HAP-1 (cell line): ENCODE results near the gene COPS8.
A peak's percentile ranks its signal among the peaks of the same experiment; 100 is the strongest.

Source experiments
- DNase-seq, 2 experiments: peaks; one replicate each; pipeline ENCODE4 v3.0.0-alpha.2; 2016 to 2020; ENCODE audit warnings: low spot score in 2 of 2
- H3K27me3 ChIP-seq: fragments of 250-450 bp; sonication (Bioruptor Pico); 2 replicates; pipeline ENCODE4 v1.5.1; 2020; ENCODE audit warnings: low read depth, mild to moderate bottlenecking, moderate library complexity
- H3K36me3 ChIP-seq: fragments of 250-450 bp; sonication (Bioruptor Pico); replicated peaks from 2 replicates; pipeline ENCODE4 v1.5.1; 2020; ENCODE audit warnings: mild to moderate bottlenecking
- H3K4me1 ChIP-seq: fragments of 250-450 bp; sonication (Bioruptor Pico); 2 replicates; pipeline ENCODE4 v1.5.1; 2020; ENCODE audit warnings: mild to moderate bottlenecking
- H3K4me3 ChIP-seq: fragments of 250-450 bp; sonication (Bioruptor Pico); 2 replicates; pipeline ENCODE4 v1.5.1; 2020; ENCODE audit warnings: mild to moderate bottlenecking, moderate library complexity
- H3K9me3 ChIP-seq: fragments of 250-450 bp; sonication (Bioruptor Pico); 2 replicates; pipeline ENCODE4 v1.5.1; 2020; ENCODE audit warnings: mild to moderate bottlenecking, moderate library complexity
- in situ Hi-C: fragments of 300-500 bp; cut with MboI; formaldehyde crosslinking; loops from 3 replicates; pipeline ENCODE4 v1.14.3; 2020; ENCODE audit warnings: low sequenced_read_pairs, inconsistent platforms, mixed read lengths

The COPS8 gene

DNA sequence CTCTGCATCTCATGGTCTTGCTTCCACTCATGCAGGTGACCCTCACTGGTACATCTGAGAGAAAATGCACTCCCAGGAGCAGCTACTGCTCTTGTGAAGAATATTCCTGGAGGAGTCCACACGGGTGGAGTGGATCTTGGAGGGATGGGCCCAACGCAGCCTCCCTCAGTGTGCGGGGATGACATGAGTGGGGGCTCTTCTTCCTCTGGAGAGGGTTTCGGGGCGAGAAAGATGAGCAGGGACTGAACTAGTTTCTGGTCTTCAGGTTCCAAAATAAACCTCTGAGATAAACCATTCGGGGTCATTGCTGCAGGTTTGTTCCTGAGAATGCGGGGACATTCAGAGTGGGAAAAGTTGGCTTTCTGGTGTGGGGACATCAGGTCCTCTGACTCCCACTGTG, 39.1 kb downstream of the COPS8 start:
- H3K4me3 ChIP-seq: no peak overlapping the region
- in situ Hi-C loops: no loop called here
- DNase-seq: no peak

DNA sequence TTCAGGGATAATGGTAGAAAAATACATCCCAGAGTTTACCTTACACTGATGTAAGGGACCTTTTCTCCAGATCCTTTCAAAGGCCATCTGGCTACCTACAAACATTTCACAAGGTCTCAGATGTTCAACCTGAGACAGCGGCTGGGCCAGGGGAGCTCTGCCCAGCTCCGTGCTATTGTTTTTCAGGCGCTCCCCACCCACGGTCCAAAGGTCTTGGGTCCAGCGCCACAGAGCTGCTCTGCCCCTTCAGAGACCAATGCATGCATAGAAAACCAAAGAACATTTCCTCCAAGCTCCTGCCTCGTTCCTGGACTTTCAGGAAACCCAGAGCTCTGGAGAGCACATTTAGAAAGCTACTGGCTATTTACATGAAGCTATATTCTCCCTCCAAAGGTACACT, 40.3 kb downstream of the COPS8 start:
- Histone ChIP-seq H3K4me1 (no peaks in the 10 kb centered on the region), H3K4me3 (no peak overlapping the region), H3K27me3 (no peaks in the 10 kb centered on the region), H3K36me3 (no peaks in the 10 kb centered on the region), H3K9me3 (no peaks in the 10 kb centered on the region)
- DNase-seq: no peak
- in situ Hi-C loops: no loop called here

More for the DNA sequence above, 39.1 kb downstream of the COPS8 start:
- Histone ChIP-seq H3K27me3 (no peaks in the 10 kb centered on the region), H3K9me3 (no peaks in the 10 kb centered on the region), H3K36me3 (no peaks in the 10 kb centered on the region), H3K4me1 (no peaks in the 10 kb centered on the region)

DNA sequence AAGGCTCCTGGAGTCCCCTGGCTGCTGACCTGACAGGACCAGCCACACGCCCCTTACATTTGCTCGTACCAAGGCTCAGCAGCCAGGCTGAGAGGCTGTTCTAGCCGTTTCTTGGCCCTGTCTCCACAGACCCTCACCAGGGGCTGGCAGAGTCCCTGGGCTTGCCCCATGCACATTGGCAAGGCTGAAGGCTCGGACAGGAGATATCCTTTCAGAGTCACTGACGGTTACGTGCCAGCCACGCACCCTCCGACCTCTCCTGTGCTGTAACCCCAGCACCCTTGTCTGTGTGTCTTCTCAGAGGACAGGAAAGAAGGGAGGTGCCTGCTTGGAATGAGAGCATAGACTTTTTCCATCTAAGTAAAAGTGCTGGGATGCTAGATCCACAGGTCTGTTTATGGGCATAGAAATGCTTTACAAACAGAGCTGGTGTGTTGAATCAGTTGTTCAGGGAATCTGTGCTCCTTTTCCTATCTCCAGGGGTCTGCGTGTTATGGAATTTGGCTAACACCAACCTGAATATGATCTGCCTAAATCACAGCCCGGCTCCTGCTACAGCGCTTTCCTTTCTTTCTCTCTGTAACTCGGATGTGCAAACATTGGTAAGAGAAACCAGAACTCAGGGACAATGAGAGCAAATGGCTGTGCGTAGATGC, 41.0 kb downstream of the COPS8 start:
- Histone ChIP-seq H3K9me3 (no peaks in the 10 kb centered on the region), H3K27me3 (no peaks in the 10 kb centered on the region), H3K36me3 (no peaks in the 10 kb centered on the region), H3K4me1 (no peaks in the 10 kb centered on the region), H3K4me3 (no peak overlapping the region)
- in situ Hi-C loops: no loop called here
- no peak for DNase-seq

DNA sequence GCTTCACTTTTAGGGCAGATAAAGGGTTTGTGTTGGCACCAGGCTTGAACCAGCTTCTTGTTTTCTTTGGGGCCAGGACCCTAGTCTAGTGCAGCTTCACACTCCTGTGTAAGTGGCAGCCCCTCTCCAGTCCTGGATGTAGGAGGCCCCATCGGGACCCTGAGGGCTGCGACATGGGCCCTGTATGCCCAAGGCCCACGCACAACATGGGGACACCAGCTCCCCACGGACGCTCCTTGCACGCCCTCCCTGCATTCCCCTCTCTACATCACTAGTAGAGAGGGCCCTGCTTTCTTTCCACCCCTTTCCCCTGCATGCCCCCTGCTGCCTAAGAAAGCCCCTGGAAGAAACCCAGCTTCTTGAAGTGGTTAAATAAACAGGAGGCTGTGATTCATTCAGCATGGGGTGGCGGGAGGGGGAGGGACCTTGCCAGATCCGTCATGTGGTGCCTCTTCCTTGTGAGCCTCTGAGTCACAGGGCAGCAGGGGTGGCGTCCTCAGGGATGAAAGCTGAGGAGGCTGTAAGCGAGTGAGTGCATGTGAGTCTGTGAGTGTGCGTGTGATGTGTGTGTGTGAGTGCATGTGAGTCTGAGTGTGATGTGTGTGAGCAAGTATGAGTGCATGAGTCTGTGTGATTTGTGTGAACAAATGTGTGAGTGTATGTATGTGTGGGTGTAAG, 42.5 kb downstream of the COPS8 start:
- Histone ChIP-seq H3K9me3 (no peaks in the 10 kb centered on the region), H3K27me3 (no peaks in the 10 kb centered on the region), H3K4me1 (no peaks in the 10 kb centered on the region), H3K4me3 (no peak overlapping the region), H3K36me3 (no peaks in the 10 kb centered on the region)
- DNase-seq: no peak
- in situ Hi-C loops: no loop called here

DNA sequence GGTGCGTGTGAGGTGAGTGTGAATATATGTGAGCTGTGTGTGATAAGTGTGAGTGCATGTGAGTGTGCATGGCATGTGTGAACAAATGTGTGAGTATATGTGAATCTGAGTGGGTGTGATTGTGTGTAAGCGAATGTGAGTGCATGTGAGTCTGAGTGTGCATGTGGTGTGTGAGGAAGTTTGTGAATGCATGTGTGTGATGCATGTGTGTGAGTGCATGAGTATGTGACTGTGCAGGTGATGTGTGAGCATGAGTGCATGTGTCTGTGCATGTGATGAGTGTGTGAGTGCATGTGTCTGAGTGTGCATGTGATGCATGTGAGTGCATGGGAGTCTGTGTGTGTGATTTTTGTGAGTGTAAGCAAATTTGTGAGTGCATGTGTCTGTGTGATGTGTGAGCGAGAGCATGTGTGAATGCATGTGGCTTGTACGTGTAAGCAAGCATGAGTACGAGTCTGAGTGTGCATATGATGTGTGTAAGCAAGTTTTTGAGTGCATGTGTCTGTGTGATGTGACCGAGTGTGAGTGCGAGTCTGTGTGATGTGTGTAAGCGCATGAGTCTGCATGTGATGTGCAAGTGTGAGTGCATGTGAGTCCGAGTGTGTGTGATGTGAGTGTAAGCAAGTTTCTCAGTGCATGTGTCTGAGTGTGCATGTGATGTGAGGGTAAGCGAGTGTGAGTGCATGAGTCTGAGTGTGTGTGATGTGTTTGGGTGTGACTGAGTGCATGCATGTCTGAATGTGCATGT, 43.3 kb downstream of the COPS8 start:
- no peaks in the 10 kb centered on the region for H3K9me3 ChIP-seq
- no peak overlapping the region for H3K4me3 ChIP-seq
- no peaks in the 10 kb centered on the region for H3K27me3 ChIP-seq
- no peaks in the 10 kb centered on the region for H3K36me3 ChIP-seq
- no peak for DNase-seq
- in situ Hi-C loops: no loop called here
- H3K4me1 ChIP-seq: no peaks in the 10 kb centered on the region

DNA sequence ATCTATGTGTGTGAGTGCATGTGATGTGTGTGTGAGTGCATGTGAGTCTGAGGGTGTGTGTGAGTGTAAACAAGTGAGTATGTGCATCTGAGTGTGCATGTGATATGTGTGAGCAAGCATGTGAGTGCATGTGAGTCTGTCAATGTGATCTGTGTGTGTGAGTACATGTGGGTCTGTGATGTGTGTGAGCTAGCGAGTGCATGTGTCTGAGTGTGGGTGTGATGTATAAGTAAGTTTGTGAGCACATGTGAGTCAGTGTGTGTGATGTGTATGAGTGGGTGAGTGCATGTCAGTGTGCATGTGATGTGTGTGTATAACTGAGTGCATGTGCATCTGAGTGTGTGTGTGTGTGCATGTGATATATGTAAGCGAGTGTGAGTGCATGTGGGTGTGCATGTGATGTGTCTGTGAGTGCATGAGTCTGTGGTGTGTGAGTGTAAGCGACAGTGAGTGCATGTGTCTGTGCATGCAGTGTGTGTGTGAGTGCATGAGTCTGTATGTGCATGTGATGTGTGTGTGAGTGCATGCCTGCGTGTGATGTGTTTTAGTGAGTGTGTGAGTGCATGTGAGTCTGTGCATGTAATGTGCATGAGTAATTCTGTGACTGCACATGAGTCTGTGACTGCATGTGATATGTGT, 44.1 kb downstream of the COPS8 start:
- in situ Hi-C loops: no loop called here
- no peaks in the 10 kb centered on the region for H3K36me3 ChIP-seq
- no peak overlapping the region for H3K4me3 ChIP-seq
- DNase-seq: no peak
- H3K9me3 ChIP-seq: no peaks in the 10 kb centered on the region
- no peaks in the 10 kb centered on the region for H3K4me1 ChIP-seq
- H3K27me3 ChIP-seq: no peaks in the 10 kb centered on the region

DNA sequence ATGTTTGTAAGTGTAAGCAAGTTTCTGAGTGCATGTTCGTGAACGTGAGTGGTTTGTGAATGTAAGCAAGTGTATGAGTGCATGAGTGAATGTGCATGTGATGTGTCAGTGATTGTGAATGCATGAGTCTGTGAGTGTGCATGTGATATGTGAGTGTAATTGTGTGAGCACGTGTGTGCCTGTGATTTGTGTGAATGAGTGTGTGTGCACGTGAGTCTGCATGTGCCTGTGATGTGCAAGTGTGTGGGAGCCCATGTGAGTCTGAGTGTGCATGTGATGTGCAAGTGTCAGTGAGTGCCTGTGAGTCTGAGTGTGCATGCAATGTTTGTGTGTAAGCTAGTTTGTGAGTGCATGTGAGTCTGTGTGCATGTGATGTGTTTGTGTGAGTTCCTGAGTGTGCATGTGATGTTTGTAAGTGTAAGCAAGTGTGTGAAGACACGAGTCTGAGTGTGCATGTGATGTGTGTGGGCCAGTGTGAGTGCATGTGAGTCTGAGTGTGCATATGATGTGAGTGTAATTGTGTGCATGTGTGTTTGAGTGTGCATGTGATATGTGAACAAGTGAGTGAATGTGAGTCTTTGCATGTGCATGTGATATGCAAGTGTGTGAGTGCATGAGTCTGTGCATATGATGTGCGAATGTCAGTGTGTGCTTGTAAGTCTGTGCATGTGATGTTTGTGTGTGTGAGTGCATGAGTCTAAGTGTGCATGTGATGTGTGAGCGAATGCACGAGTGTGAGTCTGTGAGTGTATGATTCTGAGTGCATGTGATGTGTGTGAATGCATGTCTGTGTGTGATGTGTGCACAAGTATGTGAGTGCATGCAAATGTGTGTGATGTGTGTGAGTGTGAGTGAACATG, 45.1 kb downstream of the COPS8 start:
- no peaks in the 10 kb centered on the region for H3K9me3 ChIP-seq
- DNase-seq: no peak
- no peaks in the 10 kb centered on the region for H3K27me3 ChIP-seq
- H3K4me3 ChIP-seq: no peak overlapping the region
- in situ Hi-C loops: no loop called here
- no peaks in the 10 kb centered on the region for H3K36me3 ChIP-seq
- H3K4me1 ChIP-seq: no peaks in the 10 kb centered on the region

DNA sequence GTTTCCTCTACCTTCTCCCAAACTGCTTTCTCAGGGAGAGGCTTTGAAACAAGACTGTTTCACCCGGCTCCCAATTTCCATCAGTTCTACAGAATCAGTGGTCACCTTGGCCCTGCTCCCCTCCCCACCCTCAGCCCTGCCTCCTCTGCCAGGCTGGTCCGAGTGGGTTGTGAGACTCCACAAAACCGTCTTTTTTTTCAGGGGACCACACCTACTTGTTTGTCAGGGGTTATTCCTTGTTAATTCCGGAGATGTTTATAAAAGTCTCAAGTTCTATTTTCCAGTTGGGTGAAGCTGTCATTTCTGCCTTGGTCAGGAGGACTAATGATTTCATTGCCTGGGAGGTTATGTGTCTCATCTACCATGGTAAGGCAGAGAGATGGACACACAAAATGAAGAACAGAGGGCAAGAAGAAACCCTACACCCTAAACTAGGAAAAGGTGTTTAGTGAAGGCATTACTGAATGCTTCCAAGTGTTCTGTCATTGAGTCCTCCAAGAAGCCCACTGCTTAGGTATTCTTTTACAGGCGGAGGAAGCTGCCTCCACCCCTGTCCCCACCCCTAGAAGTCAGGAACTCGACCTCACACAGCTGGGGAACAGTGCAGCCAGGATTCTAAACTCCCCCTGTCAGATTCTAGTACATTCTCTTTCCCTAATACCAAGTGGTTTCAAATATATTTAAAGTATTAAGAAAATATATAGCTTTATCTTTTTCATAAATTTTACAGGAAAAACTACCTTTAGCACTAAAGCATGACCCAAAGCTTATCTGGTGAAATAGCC, 46.3 kb downstream of the COPS8 start:
- Histone ChIP-seq H3K4me1 (no peaks in the 10 kb centered on the region), H3K27me3 (no peaks in the 10 kb centered on the region), H3K4me3 (no peak overlapping the region), H3K9me3 (no peaks in the 10 kb centered on the region), H3K36me3 (no peaks in the 10 kb centered on the region)
- DNase-seq: no peak
- in situ Hi-C loops: no loop called here

DNA sequence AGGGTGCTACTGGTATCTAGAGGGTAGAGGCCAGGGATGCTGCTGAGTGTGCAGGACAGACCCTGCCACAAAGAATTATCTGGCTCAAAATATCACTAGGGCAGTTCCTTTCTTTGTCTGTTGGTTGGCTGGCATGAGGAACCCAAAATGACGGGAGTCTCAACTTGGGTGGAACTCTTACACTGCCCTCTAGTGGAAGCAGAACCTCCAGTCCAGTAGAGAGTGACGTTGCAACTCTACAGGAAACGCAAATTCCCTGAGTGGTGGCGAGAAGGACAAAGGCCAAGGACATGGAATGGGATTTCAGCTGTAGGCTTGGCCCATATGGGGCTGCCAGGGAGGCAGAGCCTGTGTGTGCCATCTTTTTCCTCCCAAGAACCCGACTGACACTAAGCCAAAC, 47.1 kb downstream of the COPS8 start:
- no peaks in the 10 kb centered on the region for H3K9me3 ChIP-seq

DNA sequence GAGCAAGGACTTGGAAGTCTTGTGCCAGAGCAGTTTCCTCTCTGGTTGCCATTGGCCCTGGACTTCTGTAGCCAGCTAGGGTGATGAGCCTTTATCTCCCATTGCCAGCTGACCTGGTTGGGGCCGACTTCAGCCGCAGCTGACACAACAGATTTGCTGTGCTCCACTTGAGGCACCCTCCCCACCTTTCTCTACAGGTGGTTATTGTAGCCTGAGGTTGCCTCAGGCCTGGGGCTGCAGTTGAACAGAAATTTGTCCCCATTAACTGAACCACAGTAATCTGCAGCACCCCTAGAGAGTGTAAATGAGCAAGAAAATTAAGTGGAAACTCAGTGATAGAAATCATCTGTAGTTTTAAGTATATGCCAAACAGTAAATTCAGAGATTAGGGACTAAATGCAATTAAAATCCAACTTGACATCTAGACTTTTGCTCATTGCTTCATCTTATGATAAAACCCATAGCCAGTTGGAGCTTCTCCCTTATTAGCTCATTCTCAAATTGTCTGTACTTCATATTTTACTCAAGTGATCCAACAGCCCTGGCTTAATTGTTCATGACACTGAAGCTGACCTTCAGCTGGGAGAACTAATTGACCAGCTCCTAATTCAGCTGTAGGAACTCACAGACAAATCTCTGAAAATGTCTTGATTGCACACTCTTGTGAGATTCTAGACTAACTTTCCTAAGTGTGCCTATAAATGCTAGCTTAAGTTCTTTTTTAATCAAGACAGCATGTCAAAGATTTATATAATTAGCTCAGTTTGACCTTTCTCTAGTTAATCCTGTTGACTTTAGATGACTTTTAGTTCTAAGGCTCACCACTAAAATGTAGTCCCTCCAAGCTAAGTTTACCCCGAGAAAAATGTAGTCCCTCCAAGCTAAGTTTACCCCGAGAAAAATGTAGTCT, 48.9 kb downstream of the COPS8 start:
- no peak for DNase-seq
- Histone ChIP-seq H3K27me3 (no peaks in the 10 kb centered on the region), H3K9me3 (no peaks in the 10 kb centered on the region), H3K4me1 (no peaks in the 10 kb centered on the region), H3K36me3 (no peaks in the 10 kb centered on the region), H3K4me3 (no peak overlapping the region)
- in situ Hi-C loops: no loop called here

More for the DNA sequence above, 47.1 kb downstream of the COPS8 start:
- Histone ChIP-seq H3K27me3 (no peaks in the 10 kb centered on the region), H3K4me1 (no peaks in the 10 kb centered on the region), H3K4me3 (no peak overlapping the region), H3K36me3 (no peaks in the 10 kb centered on the region)
- DNase-seq: peak; percentile 12 to 36
- in situ Hi-C loops: no loop called here

DNA sequence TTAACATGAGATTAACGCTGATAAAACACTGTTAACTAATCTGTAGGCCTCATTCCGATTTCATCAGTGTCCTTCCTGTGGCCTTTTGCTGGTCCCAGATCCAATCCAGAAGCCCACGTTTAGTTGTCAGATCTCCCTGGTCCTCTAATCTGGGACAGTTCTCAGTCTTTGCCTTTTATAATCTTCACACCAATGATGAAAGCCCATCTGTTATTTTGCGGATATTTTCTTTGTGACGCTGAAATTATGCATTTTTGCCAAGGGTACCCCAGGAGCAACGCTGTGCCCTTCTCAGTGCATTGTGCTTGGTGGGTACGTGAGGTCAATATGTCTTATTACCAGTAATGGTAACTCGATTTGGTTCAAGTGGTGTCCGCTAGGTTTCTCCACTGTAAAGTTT, 51.1 kb downstream of the COPS8 start:
- Histone ChIP-seq H3K9me3 (no peaks in the 10 kb centered on the region), H3K27me3 (no peaks in the 10 kb centered on the region), H3K36me3 (no peaks in the 10 kb centered on the region), H3K4me1 (no peaks in the 10 kb centered on the region), H3K4me3 (no peak overlapping the region)
- in situ Hi-C loops: no loop called here
- no peak for DNase-seq
